Motor neuron (in vitro differentiated cells): ENCODE measurements around the gene CLCN3. TPM values are rescaled to one million over a fixed set of nuclear protein-coding genes. Genes with fewer than 3 reads are reported as not detected.

ENCODE experiments used
- ATAC-seq, 8 experiments: fragments of 200-7000 bp; cut with Tn5 transposase; replicated peaks in 6 of 8; 2 replicates each; pipeline ENCODE4 v1.8.0; 2021; ENCODE audit warnings: mild to moderate bottlenecking in 8 of 8, moderate library complexity in 8 of 8
- H3K27ac ChIP-seq, 2 donors: fragments of 250-450 bp; sonication (Bioruptor Pico); 2 replicates each; pipeline ENCODE4 v1.9.0; 2021; ENCODE audit warnings: antibody characterized with exemption in 2 of 2, mild to moderate bottlenecking in 2 of 2, moderate library complexity in 1 of 2
- H3K4me1 ChIP-seq, 2 donors: fragments of 250-450 bp; sonication (Bioruptor Pico); replicated peaks in 1 of 2; 2 replicates each; pipeline ENCODE4 v1.6.1; 2021; ENCODE audit warnings: antibody characterized with exemption in 2 of 2, mild to moderate bottlenecking in 2 of 2, moderate library complexity in 1 of 2
- H3K4me3 ChIP-seq, 5 donors: fragments of 250-450 bp; sonication (Bioruptor Pico); 2 replicates each; pipeline ENCODE4 v1.9.0; 2021; ENCODE audit warnings: antibody characterized with exemption in 5 of 5, mild to moderate bottlenecking in 5 of 5, moderate library complexity in 4 of 5
- WGBS, 10 experiments: fragments of 450-650 bp; shearing (Covaris generic); methylation state at CpG; one replicate each; pipeline ENCODE4 v1.0.0; 2022; 5-methylcytosine and 5-hydroxymethylcytosine counted together
- in situ Hi-C, 9 experiments: fragments of 400-800 bp; cut with MboI; loops; one replicate each; pipeline ENCODE4 v1.15.0; 2021; ENCODE audit warnings: low sequenced_read_pairs in 9 of 9, low pct_unique_long_range_greater_than_20kb in 2 of 9; ENCODE audit not compliant: unreplicated experiment in 9 of 9
- total RNA-seq, 8 experiments: library from RNA; unstranded; fragments of 300-600 nt; gene quantifications; 2 replicates each; pipeline versions ENCODE4 v1.2.3 to v1.2.4, GENCODE V29; 2022

Gene CLCN3
- total RNA-seq, 8 experiments from 2014 or later, result 54.2 to 128 (median 88.5) TPM

- no peak overlapping the region for H3K4me3 ChIP-seq
- H3K27ac ChIP-seq, result no peak overlapping the region
- 71 to 100% (median 100%) methylated on average over 1 of the region's 1 CpG; no CpG with 5 or more reads in 3 of the 10 experiments for WGBS, 10 experiments
- no peak for ATAC-seq
- in situ Hi-C loops, result loop anchor here in 4 of 9 experiments (25.0 kb wide), 3 partner anchors 107 to 457 kb away; partner anchors contain the start of gene MFAP3L (in 1 of the 4)
- no peaks in the 10 kb centered on the region for H3K4me1 ChIP-seq
Observed at GRCh38 chr4:169604903-169605331, 15.5 kb upstream of the CLCN3 start.

GRCh38 chr4:169611157-169611556 is 9.2 kb upstream of the CLCN3 start:
- ATAC-seq, result no peak
- peak overlapping the region; percentile 54 to 94 (median 85) for H3K4me3 ChIP-seq
- peaks cover 0 to 15% of the 10 kb centered on the region in 2 donors for H3K4me1 ChIP-seq
- H3K27ac ChIP-seq, result no peak overlapping the region
- WGBS, 10 experiments, result 3 to 76% (median 57%) methylated on average over 1 to 4 of the region's 4 CpGs
- in situ Hi-C loops, result loop anchor here in 4 of 9 experiments (25.0 kb wide), 3 partner anchors 101 to 451 kb away; partner anchors contain the start of gene MFAP3L (in 1 of the 4)

DNA sequence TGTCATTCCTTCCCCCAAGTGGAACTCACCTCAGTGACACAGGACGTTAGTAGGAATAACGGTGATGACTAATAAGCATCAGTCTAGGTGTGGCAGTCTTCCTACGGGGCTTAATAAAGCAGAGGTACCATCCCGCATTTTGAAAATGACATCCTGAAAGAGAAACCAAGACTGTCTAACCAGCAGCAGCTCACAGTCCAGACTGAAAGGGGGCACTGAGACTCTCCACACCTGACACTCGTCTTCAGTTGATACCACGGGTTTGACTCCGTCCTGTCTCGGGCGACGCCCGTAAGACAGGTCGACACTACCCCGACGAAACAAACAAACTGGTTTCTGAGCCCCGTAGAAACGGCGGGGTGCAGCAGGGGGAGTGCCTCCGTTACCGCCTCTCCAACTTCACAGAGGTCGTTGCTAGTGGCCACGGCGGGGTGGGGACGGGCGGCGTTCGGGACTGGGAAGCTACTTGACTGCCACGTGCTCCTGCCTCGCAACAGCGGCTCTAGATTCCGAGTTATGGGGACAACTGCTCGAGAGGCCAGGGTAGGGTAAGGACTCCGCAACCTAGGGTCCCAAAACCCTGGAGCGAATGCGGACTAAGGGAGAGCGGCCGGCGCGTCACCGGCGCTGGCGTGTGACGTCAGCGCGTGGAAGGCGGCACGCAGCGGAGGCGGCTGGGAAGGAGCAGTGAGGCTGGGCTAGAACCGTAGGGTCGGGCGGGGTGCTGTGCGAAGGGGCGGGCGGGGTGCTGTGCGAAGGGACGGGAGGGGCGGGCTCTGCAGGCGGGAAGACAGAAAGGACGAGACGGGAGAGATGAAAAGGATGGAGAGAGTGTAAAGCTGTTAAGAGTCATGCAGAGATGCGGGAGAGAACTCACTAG is 8.1 kb upstream of the CLCN3 start, which contains the start of gene NEK1:
NEK1 (minus strand) TSS at position 593 of the 880 bp plus-strand sequence. CDS start 9,953 bp downstream, outside the sequence.
- ATAC-seq, result peak; percentile 91 to 99 (median 98)
- H3K27ac ChIP-seq, result peak within 1 kb of the TSS; percentile 63 to 74
- peaks cover 0 to 15% of the 10 kb centered on the region in 2 donors for H3K4me1 ChIP-seq
- 0 to 1% (median 0%) methylated on average over 1 to 18 of the region's 61 CpGs; no CpG with 5 or more reads in 4 of the 10 experiments for WGBS, 10 experiments
- in situ Hi-C loops, result loop anchor here in 4 of 9 experiments (25.0 kb wide), 3 partner anchors 100 to 450 kb away; partner anchors contain the start of gene MFAP3L (in 1 of the 4)
- peak within 1 kb of the TSS; percentile 54 to 94 (median 85) for H3K4me3 ChIP-seq

DNA sequence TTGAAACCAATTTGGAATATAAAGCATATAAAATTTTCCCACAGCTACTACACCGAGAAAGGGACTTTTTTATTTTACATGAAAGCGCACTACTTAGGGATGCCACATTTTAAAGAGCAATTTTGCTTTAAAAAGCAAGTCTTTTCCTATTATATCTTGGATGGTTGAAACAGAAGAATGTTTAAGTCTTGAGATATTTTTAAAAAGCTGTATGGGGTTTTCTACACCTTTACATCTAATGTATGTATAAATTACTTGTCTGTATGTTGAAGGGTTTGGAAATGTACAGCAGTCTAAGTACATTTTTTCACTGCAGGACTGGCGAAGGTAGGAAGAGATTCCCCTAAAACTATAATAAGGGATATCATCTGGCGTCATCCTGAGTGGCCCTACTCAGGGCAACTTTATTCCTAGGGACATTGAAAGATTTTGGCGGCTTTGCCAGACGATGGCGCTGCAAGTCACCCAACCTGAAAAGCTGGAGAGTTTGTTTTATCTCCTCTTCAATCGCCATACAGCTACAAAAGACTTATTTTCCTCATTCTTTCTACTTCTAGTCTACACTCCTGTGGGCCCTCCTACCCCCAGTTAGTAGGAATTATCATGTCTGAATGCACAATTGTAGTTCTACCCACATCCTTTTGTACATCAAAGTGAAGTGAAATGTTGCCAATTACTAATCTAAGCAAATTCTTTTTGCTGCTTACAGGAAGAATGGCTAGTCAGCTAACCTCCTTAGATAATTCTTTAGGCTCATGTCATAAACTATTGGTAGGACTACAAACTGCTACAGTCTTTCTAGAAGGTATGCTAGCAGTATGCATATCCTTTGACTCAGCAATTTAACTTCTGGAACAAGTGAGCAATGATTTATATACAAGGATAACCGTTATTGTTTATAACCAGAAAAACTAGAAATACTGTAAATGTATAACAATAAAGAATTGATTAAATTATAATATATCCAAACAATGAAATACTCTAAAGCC is 7.2 kb upstream of the CLCN3 start:
- H3K27ac ChIP-seq, result no peak overlapping the region
- 0 to 50% (median 1%) methylated on average over 1 to 9 of the region's 9 CpGs for WGBS, 10 experiments
- in situ Hi-C loops, result loop anchor here in 4 of 9 experiments (25.0 kb wide), 3 partner anchors 99 to 449 kb away; partner anchors contain the start of gene MFAP3L (in 1 of the 4)
- H3K4me3 ChIP-seq, result peak overlapping the region; percentile 54 to 94 (median 85)
- H3K4me1 ChIP-seq, result peaks cover 0 to 15% of the 10 kb centered on the region in 2 donors
- peak; percentile 28 to 51 (median 42) for ATAC-seq

- ATAC-seq, result no peak
- Histone ChIP-seq H3K4me1 (peaks cover 0 to 16% of the 10 kb centered on the region in 2 donors), H3K27ac (no peak overlapping the region), H3K4me3 (no peak overlapping the region)
- in situ Hi-C loops, result loop anchor here in 4 of 9 experiments (25.0 kb wide), 3 partner anchors 97 to 447 kb away; partner anchors contain the start of gene MFAP3L (in 1 of the 4)
- 51 to 100% (median 76%) methylated on average over 1 to 4 of the region's 4 CpGs; no CpG with 5 or more reads in 2 of the 10 experiments for WGBS, 10 experiments
Observed at GRCh38 chr4:169615467-169616106, 4.8 kb upstream of the CLCN3 start.

DNA sequence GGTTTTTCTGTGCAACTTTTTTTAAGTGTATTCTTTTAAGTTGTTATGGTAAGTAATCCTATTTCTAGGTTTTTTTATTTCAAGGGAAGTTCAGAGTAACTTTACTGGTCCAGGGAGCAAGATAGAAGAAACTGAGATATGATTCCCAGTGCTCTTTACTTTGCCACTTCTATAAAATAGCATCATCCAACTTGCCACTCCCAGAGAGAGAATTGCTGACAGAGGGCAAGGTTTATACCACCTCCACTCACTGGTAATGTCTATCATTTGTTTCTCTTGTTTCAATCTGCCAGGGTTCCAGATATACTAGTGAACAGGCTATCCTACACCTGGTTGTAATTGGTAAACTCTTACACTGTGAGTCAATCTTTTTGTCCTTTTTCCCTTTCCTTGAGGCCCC is 3.5 kb upstream of the CLCN3 start:
- ATAC-seq, result no peak
- in situ Hi-C loops, result loop anchor here in 4 of 9 experiments (25.0 kb wide), 3 partner anchors 95 to 445 kb away; partner anchors contain the start of gene MFAP3L (in 1 of the 4)
- H3K27ac ChIP-seq, result no peak overlapping the region

GRCh38 chr4:169617306-169617705 is 3.1 kb upstream of the CLCN3 start:
- Histone ChIP-seq H3K4me3 (no peak overlapping the region), H3K27ac (no peak overlapping the region), H3K4me1 (peaks cover 0 to 6% of the 10 kb centered on the region in 2 donors)
- ATAC-seq, result no peak
- in situ Hi-C loops, result loop anchor here in 4 of 9 experiments (25.0 kb wide), 3 partner anchors 95 to 445 kb away; partner anchors contain the start of gene MFAP3L (in 1 of the 4)
- WGBS, 10 experiments, result 5 to 100% (median 85%) methylated on average over 1 to 2 of the region's 2 CpGs; no CpG with 5 or more reads in 4 of the 10 experiments

More for the DNA sequence above, 3.5 kb upstream of the CLCN3 start:
- Histone ChIP-seq H3K4me3 (no peak overlapping the region), H3K4me1 (peaks cover 0 to 6% of the 10 kb centered on the region in 2 donors)

- WGBS, 10 experiments, result 16 to 100% (median 67%) methylated on average over 1 to 3 of the region's 3 CpGs; no CpG with 5 or more reads in 1 of the 10 experiments
- H3K4me3 ChIP-seq, result no peak overlapping the region
- no peak overlapping the region for H3K27ac ChIP-seq
- in situ Hi-C loops, result loop anchor here in 4 of 9 experiments (25.0 kb wide), 3 partner anchors 94 to 444 kb away; partner anchors contain the start of gene MFAP3L (in 1 of the 4)
- ATAC-seq, result no peak
- H3K4me1 ChIP-seq, result peaks cover 0 to 6% of the 10 kb centered on the region in 2 donors
Observed at GRCh38 chr4:169618286-169618685, 2.1 kb upstream of the CLCN3 start.

- Histone ChIP-seq H3K4me3 (peak overlapping the region; percentile 56 to 90 (median 62)), H3K27ac (peak overlapping the region; percentile 13 to 86), H3K4me1 (peaks cover 0 to 6% of the 10 kb centered on the region in 2 donors)
- ATAC-seq, result no peak
- in situ Hi-C loops, result loop anchor here in 4 of 9 experiments (25.0 kb wide), 3 partner anchors 93 to 443 kb away; partner anchors contain the start of gene MFAP3L (in 1 of the 4)
- WGBS, 10 experiments, result 0 to 100% (median 95%) methylated on average over 1 to 4 of the region's 4 CpGs
Observed at GRCh38 chr4:169618986-169619385, 1.4 kb upstream of the CLCN3 start.

GRCh38 chr4:169619518-169619957 is 840 bp upstream of the CLCN3 start:
- in situ Hi-C loops, result loop anchor here in 4 of 9 experiments (25.0 kb wide), 3 partner anchors 93 to 443 kb away; partner anchors contain the start of gene MFAP3L (in 1 of the 4)
- 0 to 10% (median 3%) methylated on average over 1 to 12 of the region's 12 CpGs for WGBS, 10 experiments
- Histone ChIP-seq H3K4me3 (peak overlapping the region; percentile 56 to 90 (median 62)), H3K27ac (peak overlapping the region; percentile 82 to 86), H3K4me1 (peaks cover 0 to 6% of the 10 kb centered on the region in 2 donors)
- peak; percentile 2 to 36 (median 12) for ATAC-seq

- no peak for ATAC-seq
- in situ Hi-C loops, result loop anchor here in 4 of 9 experiments (25.0 kb wide), 3 partner anchors 91 to 441 kb away; partner anchors contain the start of gene MFAP3L (in 1 of the 4)
Observed at GRCh38 chr4:169620880-169621248, 486 bp downstream of the CLCN3 start.

More at GRCh38 chr4:169620880-169621248, 486 bp downstream of the CLCN3 start:
- Histone ChIP-seq H3K27ac (peak overlapping the region; percentile 49 to 81), H3K4me1 (peaks cover 0 to 6% of the 10 kb centered on the region in 2 donors), H3K4me3 (peak overlapping the region; percentile 56 to 90 (median 62))
- 0 to 2% (median 2%) methylated on average over 5 to 13 of the region's 14 CpGs; no CpG with 5 or more reads in 3 of the 10 experiments for WGBS, 10 experiments
